Activated effector memory CD4-positive, alpha-beta T cell treated with anti-CD3 and anti-CD28 coated beads, Interleukin-2, amount 50 U/mL, for 16 hours (primary cell): ENCODE measurements around the gene TTC33.
A peak's percentile ranks its signal among the peaks of the same experiment; 100 is the strongest.
"Not testable (repeated sequence)": the region's sequence is repeated elsewhere in the genome, so short reads cannot be mapped to it uniquely, and the experiment has no call there.

Experiments
- DNase-seq: peaks from one replicate; pipeline ENCODE4 v3.0.0-alpha.2; 2020

The TTC33 gene

GRCh38 chr5:40755407-40756365, at the start of gene TTC33:
TSS of gene TTC33 (minus strand) at chr5:40755961. CDS start at chr5:40747018, 8,943 bp downstream.
- DNase-seq, result peak; percentile 98

GRCh38 chr5:40801771-40802562, 46.2 kb upstream of the TTC33 start:
- no peak for DNase-seq

- DNase-seq, result no peak
These were observed 43.5 kb upstream of the TTC33 start for GRCh38 chr5:40799258-40799657.

GRCh38 chr5:40798801-40799210, 43.0 kb upstream of the TTC33 start:
- DNase-seq, result no peak

GRCh38 chr5:40798012-40798800, 42.4 kb upstream of the TTC33 start, which contains the start of gene PRKAA1:
TSS of gene PRKAA1 (minus strand) at chr5:40798374. CDS start at chr5:40798189, 185 bp downstream.
- DNase-seq, result peak; percentile 96

GRCh38 chr5:40797273-40798011, 41.7 kb upstream of the TTC33 start:
- peak; percentile 91 for DNase-seq

- no peak for DNase-seq
These were observed 40.7 kb upstream of the TTC33 start for GRCh38 chr5:40796487-40796889.

- DNase-seq, result not testable (repeated sequence)
These were observed 39.1 kb upstream of the TTC33 start for GRCh38 chr5:40794877-40795276.

- DNase-seq, result not testable (repeated sequence)
These were observed 38.6 kb upstream of the TTC33 start for GRCh38 chr5:40794340-40794739.

- DNase-seq, result not testable (repeated sequence)
These were observed 36.9 kb upstream of the TTC33 start for GRCh38 chr5:40792691-40793090.

GRCh38 chr5:40791715-40792139, 36.0 kb upstream of the TTC33 start:
- no peak for DNase-seq

- DNase-seq, result no peak
These were observed 35.3 kb upstream of the TTC33 start for GRCh38 chr5:40790947-40791593.

- not testable (repeated sequence) for DNase-seq
These were observed 33.2 kb upstream of the TTC33 start for GRCh38 chr5:40788941-40789340.

- DNase-seq, result no peak
These were observed 32.2 kb upstream of the TTC33 start for GRCh38 chr5:40787986-40788385.

GRCh38 chr5:40786664-40787063, 30.9 kb upstream of the TTC33 start:
- DNase-seq, result not testable (repeated sequence)

GRCh38 chr5:40784916-40785315, 29.2 kb upstream of the TTC33 start:
- DNase-seq, result no peak

GRCh38 chr5:40784027-40784653, 28.4 kb upstream of the TTC33 start:
- DNase-seq, result no peak

- no peak for DNase-seq
These were observed 26.2 kb upstream of the TTC33 start for GRCh38 chr5:40781843-40782409.

- no peak for DNase-seq
These were observed 25.1 kb upstream of the TTC33 start for GRCh38 chr5:40780858-40781257.

- no peak for DNase-seq
These were observed 24.4 kb upstream of the TTC33 start for GRCh38 chr5:40780199-40780598.
